Measurements from ENCODE around the gene RSF1.

The RSF1 gene

GRCh38 chr11:77750394-77751156, 69.9 kb downstream of the RSF1 start:
- DNase-seq (ENCODE audit: low read depth): no peak

DNA sequence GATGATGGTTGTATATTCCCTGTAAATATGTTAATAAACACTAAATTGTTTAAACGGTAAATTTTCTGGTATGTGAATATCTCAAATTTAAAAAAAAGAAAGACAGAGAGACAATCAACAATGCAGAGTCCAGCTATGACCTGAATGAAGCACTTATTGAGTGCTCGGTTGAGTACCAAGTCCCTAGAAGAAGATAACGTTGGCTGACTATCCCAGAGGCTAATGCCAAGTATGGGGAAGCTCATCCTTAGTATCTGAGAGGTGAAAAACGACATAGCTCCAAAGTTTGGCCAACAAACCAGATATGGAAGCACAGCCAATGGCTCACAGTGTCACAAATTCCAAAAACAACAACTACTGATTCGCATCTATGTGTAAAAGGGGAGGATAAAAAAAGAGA, 71.3 kb downstream of the RSF1 start:
- no peak for DNase-seq (ENCODE audit: low read depth)

DNA sequence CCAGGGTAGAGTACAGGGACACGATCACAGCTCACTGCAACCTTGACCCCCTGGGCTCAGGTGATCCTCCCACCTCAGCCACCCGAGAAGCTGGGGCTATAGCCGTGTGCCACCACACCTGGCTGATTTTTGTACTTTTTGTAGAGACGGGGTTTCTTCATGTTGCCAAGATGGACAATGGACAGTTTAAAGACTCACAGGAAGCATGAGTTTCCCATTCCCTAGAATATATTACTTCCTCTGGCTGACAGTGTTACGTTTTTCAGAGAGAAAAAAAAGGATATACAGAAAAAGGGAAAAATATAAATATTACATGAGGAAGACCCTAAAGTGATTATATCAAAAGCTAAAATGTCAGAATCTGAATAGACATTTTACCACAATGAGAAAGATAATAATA, 72.3 kb downstream of the RSF1 start:
- no peak for DNase-seq (ENCODE audit: low read depth)

DNA sequence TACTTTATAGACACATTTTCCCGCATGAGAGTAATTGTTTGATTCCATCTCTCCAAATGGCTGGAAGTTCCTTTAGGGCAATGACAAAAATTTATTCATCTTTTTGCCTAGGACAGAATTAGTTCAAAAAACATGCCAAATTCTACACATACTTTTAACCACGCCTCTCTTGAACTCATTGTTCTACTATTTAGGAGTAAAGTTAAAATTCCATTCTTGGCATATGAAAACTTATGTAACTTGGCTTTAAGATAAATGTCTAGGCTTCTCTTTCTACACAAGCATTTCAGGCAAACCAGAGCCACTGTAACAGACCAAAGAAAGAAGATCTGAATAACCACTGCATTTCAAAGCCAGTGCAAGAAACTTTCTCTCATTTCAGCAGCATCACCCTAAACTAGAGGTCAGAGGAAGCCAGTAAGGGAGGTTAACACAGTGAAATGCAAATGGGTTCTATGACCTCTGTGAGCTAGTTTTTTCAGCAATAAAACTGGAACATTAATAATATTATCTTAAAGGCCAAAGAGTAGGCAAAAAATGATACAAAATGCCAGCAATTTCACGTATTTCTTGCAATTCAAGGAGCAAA, 73.0 kb downstream of the RSF1 start:
- no peak for DNase-seq (ENCODE audit: low read depth)

- no peak for DNase-seq (ENCODE audit: low read depth)
Observed at GRCh38 chr11:77736473-77736872, 84.0 kb downstream of the RSF1 start.

DNA sequence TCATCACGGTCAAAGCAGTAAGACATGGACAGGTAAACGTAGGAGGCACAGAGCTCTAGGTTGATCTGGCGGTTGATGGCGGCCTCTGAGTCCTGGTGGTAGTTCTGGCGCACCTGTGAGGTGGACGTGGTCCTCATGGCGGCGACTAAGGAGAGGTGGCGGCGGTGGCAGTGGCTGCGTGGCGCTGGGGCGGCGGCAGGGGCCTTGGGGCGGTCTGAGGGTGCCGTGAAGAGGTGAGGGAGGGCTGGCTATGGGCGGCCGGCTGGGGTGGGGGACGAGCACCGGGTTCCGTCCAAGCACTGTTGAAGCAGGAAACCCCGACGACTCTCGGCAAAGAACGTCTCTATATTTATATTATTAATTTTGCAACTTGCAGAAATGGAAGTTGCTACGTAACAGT, 85.6 kb downstream of the RSF1 start:
- DNase-seq (ENCODE audit: low read depth): no peak

GRCh38 chr11:77732143-77732542, 88.4 kb downstream of the RSF1 start:
- no peak for DNase-seq (ENCODE audit: low read depth)

- DNase-seq (ENCODE audit: low read depth): no peak
Observed at GRCh38 chr11:77730789-77731188, 89.7 kb downstream of the RSF1 start.

GRCh38 chr11:77729063-77729462, 91.5 kb downstream of the RSF1 start:
- no peak for DNase-seq (ENCODE audit: low read depth)

DNA sequence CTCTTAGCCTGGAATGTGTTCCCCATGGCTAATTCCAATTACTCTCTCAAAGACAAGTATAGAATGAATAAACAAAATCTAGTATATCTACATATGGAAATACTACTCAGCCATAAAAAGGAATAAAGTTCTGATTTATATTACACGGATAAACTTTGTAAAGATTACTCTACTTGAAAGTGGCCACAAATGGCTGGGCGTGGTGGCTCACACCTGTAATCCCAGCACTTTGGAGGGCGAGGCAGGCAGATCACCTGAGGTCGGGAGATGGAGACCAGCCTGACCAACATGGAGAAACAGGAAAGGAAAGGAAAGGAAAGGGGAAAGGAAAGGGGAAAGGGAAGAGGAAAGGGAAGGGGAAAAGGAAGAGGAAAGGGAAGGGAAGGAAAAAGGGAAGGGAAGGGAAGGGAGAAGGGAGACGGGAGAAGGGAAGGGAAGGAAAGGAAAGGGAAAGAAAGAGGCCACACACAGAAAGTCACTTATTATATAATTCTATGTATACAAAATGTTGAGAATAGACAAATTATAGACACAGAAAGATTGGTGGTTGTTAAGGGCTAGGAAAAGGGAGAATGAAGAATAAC, 92.2 kb downstream of the RSF1 start:
- no peak for DNase-seq (ENCODE audit: low read depth)

DNA sequence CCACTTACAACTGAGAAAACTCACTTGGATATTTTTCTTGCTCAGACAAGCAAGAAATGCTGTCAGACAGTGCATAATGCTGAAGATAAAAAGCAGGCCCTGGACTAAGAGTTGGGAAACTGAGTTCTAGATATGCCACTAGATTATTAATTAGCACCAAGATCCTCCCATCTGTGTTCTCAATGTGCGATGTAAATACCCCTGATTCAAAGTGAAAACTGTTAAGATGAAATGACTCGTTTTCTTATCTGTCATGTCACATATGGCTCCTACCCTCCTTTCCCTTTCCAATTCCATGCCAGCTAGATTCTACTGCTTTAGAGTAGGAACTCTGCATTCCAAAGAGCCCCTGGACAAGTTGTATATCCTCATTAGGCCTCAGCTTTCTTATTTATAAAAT, 94.0 kb downstream of the RSF1 start:
- DNase-seq (ENCODE audit: low read depth): no peak

GRCh38 chr11:77725433-77725832, 95.1 kb downstream of the RSF1 start:
- no peak for DNase-seq (ENCODE audit: low read depth)

GRCh38 chr11:77724636-77725035, 95.9 kb downstream of the RSF1 start:
- DNase-seq (ENCODE audit: low read depth): no peak

DNA sequence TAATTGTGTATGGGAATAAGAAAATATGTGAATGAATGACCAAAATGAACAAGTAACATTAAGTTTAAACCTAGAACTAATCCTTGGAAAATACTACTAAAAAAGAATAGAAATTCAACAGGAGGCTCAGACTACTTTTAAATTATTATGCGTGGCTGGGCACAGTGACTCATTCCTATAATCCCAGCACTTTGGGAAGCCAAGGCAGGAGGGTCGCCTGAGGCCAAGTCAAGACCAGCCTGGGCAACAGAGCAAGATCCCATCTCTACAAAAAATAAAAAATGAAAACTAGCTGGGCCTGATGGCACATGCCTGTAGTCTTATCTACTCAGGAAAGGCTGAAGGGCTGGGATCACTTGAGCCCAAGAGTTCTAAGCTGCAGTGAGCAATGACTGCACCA, 97.5 kb downstream of the RSF1 start:
- DNase-seq (ENCODE audit: low read depth): no peak

DNA sequence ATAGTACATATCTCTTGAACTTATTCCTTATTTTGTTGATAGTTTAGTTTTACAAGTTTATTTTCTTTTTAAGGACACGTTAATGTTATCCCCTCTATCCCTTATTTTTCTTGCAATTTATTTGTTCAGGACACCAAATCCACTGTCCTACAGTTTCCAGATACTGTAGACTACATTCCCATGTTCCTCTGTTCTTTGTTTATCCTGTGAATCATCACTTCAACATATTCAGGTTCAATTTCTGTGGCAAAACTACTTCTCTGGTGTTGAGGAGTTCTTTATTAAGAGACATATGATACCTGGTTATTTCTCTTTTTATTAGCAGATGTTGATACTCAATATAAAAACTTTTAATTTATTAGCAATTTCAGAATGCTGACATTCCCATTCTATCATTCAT, 110.2 kb downstream of the RSF1 start:
- no peak for DNase-seq (ENCODE audit: low read depth)

- no peak for DNase-seq (ENCODE audit: low read depth)
Observed at GRCh38 chr11:77705876-77706579, 114.5 kb downstream of the RSF1 start.

- DNase-seq (ENCODE audit: low read depth): no peak
Observed at GRCh38 chr11:77705195-77705875, 115.2 kb downstream of the RSF1 start.

DNA sequence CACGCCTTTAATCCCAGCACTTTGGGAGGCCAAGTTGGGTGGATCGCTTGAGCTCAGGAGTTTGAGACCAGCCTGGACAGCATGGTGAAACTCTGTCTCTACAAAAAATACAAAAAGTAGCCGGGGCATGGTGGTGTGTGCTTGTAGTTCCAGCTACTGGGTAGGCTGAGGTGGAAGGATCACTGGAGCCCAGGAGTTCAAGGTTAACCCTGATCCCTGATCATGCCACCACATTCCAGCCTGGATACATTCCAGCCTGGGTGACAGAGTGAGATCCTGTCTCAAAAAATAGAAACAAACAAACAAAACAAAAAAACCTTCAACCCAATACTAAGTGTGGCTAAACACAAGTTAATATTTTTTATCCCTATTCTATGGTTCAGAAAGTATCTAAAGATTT, 116.5 kb downstream of the RSF1 start:
- no peak for DNase-seq (ENCODE audit: low read depth)

GRCh38 chr11:77699425-77699824, 121.1 kb downstream of the RSF1 start:
- DNase-seq (ENCODE audit: low read depth): no peak

DNA sequence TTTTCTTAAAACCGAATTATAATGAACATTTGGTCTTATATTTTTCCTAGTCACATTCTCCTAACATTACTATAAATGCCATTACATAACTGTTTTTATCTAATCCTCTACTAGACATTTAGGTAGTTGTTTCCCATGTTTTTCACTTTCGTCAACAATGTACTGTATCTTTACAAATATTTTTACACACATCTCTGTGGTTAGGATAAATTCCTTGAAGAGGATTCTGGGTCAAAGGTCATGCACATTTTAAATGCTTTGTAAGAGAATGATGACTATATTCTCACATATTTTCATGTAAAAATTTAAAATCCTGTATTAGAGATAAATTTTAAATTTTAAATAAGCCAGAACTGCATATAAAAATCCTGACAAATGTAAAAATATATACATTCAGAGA, 121.6 kb downstream of the RSF1 start:
- DNase-seq (ENCODE audit: low read depth): no peak

- DNase-seq (ENCODE audit: low read depth): no peak
Observed at GRCh38 chr11:77697865-77698264, 122.7 kb downstream of the RSF1 start.

- no peak for DNase-seq (ENCODE audit: low read depth)
Observed at GRCh38 chr11:77695417-77695816, 125.1 kb downstream of the RSF1 start.

Data from stimulated activated CD8-positive, alpha-beta memory T cell treated with anti-CD3 and anti-CD28 coated beads, Interleukin-15, amount 100 ng/mL, for 24 hours (primary cell).